Measurements from ENCODE around the gene ATXN1. TPM values are rescaled to one million over a fixed set of nuclear protein-coding genes. Genes with fewer than 3 reads are reported as not detected.

ATXN1 gene
- total and polyA plus RNA-seq, 2 of the 8 experiments (the other 6 are each of a cell fraction or from before 2014, with no cell fraction given): 1.6 to 4.0 TPM

- H3K4me2 ChIP-seq (ENCODE audit: insufficient read depth in 1 of 2, low read depth in 2 of 2, low read length in 2 of 2): no peak overlapping the region
- H2AK5ac ChIP-seq (ENCODE audit: low read depth, low read length): no peak overlapping the region
- POLR2A ChIA-PET (ENCODE audit: partially characterized antibody): no interaction called here
- no peak overlapping the region for H4K8ac ChIP-seq (ENCODE audit: extremely low read depth, insufficient read depth, low read length)
- no peaks in the 10 kb centered on the region for H3K9me3 ChIP-seq (ENCODE audit: insufficient read depth in 2 of 2, low read depth in 1 of 2, low read length in 1 of 2)
- H3K23me2 ChIP-seq (ENCODE audit: low read depth, low read length): no peaks in the 10 kb centered on the region; the same call in 1 of the 2 replicates
- no peak overlapping the region for H2BK120ac ChIP-seq (replicated peaks; ENCODE audit: low read depth, low read length)
- no peak overlapping the region for H2BK15ac ChIP-seq (ENCODE audit: low read length)
- no peak overlapping the region for H2BK20ac ChIP-seq (ENCODE audit: low read length)
- H3K23ac ChIP-seq (ENCODE audit: insufficient read length): no peak overlapping the region
- no peak overlapping the region for H2BK12ac ChIP-seq (ENCODE audit: low read depth, low read length)
- no peaks in the 10 kb centered on the region for H4K20me1 ChIP-seq (replicated peaks in 1 of 2; ENCODE audit: control insufficient read depth in 1 of 2, insufficient read depth in 2 of 2, low read length in 2 of 2)
- H4K91ac ChIP-seq (replicated peaks; ENCODE audit: insufficient read length, low read length): no peak overlapping the region
- H3K27me3 ChIP-seq (replicated peaks in 1 of 4; ENCODE audit: control insufficient read depth in 3 of 4, extremely low read depth in 1 of 4, insufficient read depth in 3 of 4, low read length in 3 of 4): peaks cover 1 to 12% (median 8%) of the 10 kb centered on the region in 4 experiments; a peak in 6 of 7 replicates
- no peak overlapping the region for H3K4me3 ChIP-seq (ENCODE audit: extremely low read depth in 1 of 4, insufficient read depth in 2 of 4, low read depth in 3 of 4, low read length in 4 of 4)
- no peaks in the 10 kb centered on the region for H3K79me2 ChIP-seq (ENCODE audit: control insufficient read depth in 1 of 2, insufficient read depth in 2 of 2, low read length in 2 of 2)
- H3K56ac ChIP-seq (replicated peaks; ENCODE audit: insufficient read length, low read depth, low read length): no peak overlapping the region
- H3K9ac ChIP-seq (replicated peaks in 1 of 4; ENCODE audit: extremely low read depth in 1 of 4, low read depth in 3 of 4, low read length in 3 of 4): no peak overlapping the region
- H3K4ac ChIP-seq (replicated peaks; ENCODE audit: insufficient read length, low read depth, low read length): no peak overlapping the region
- H4K5ac ChIP-seq (ENCODE audit: insufficient read length, low read depth, low read length): no peak overlapping the region
- no peaks in the 10 kb centered on the region for H3K36me3 ChIP-seq (ENCODE audit: control insufficient read depth in 2 of 4, insufficient read depth in 4 of 4, low read length in 3 of 4)
- H3K27ac ChIP-seq (ENCODE audit: low read depth, low read length): no peak overlapping the region
- 86% methylated on average over 3 of the region's 3 CpGs; no CpG with 5 or more reads in 1 of the 2 experiments for WGBS, 2 experiments (ENCODE audit: extremely low coverage in 1 of 2, insufficient coverage in 1 of 2, insufficient read length in 1 of 2, insufficient replicate concordance in 2 of 2, low coverage in 1 of 2, low lambda C conversion rate in 2 of 2, missing lambda C conversion rate in 1 of 2)
- no peaks in the 10 kb centered on the region for H3K79me1 ChIP-seq (ENCODE audit: low read depth, low read length)
- no peak overlapping the region for H2BK5ac ChIP-seq (ENCODE audit: low read depth, low read length)
- no peak overlapping the region for H3K18ac ChIP-seq (ENCODE audit: extremely low read depth, low read length)
- H3K4me1 ChIP-seq (replicated peaks in 1 of 4; ENCODE audit: control insufficient read depth in 3 of 4, insufficient read depth in 4 of 4, low read length in 3 of 4): peaks cover 7 to 15% (median 10%) of the 10 kb centered on the region in 4 experiments; a peak in 6 of 7 replicates
- DNase-seq (ENCODE audit: low read depth in 1 of 2, low spot score in 2 of 2) (no peak), FAIRE-seq (no peak)
- CTCF ChIA-PET (ENCODE audit: partially characterized antibody): no interaction called here
- H2AFZ ChIP-seq (ENCODE audit: low read length): no peak overlapping the region
- H3K14ac ChIP-seq (ENCODE audit: insufficient read length): no peak overlapping the region
- TF ChIP-seq KDM1A (IDR thresholded peaks at IDR 0.05; ENCODE audit: borderline replicate concordance, low read length): no peak
- TF ChIP-seq CTBP2 (IDR thresholded peaks at IDR 0.05; ENCODE audit: borderline replicate concordance, insufficient read depth, insufficient read length, low read length): no peak
- no peak for TF ChIP-seq SP1 (IDR thresholded peaks at IDR 0.05; ENCODE audit: low read depth, low read length)
- no peak for TF ChIP-seq TAF7 (optimal IDR thresholded peaks at IDR 0.05; ENCODE audit: borderline replicate concordance, low read depth, low read length)
- no peak for TF ChIP-seq ATF2 (IDR thresholded peaks at IDR 0.05; ENCODE audit: low read length)
- TF ChIP-seq RXRA (IDR thresholded peaks at IDR 0.05; ENCODE audit: insufficient read depth, low read depth, low read length): no peak
- no peak for TF ChIP-seq CHD1 (IDR thresholded peaks at IDR 0.05; ENCODE audit: low read depth, low read length)
- no peak for TF ChIP-seq SAP30 (IDR thresholded peaks at IDR 0.05; ENCODE audit: insufficient read depth, insufficient replicate concordance, low read length)
- no peak for TF ChIP-seq EGR1 (IDR thresholded peaks at IDR 0.05; ENCODE audit: borderline replicate concordance, low read depth, low read length)
- no peak for TF ChIP-seq SP4 (IDR thresholded peaks at IDR 0.05; ENCODE audit: low read length)
- no peak for TF ChIP-seq SP2 (IDR thresholded peaks at IDR 0.05; ENCODE audit: low read length)
- no peak for TF ChIP-seq POU5F1 (IDR thresholded peaks at IDR 0.05; ENCODE audit: low read depth, low read length)
- TF ChIP-seq BCL11A (IDR thresholded peaks at IDR 0.05; ENCODE audit: low read depth in 2 of 2, low read length in 2 of 2): no peak
Measured at GRCh38 chr6:16755544-16755943, 5.7 kb downstream of the ATXN1 start.
